Panc1 (cell line): ENCODE results near the gene SYCP3. TPM values are rescaled to one million over a fixed set of nuclear protein-coding genes. Genes with fewer than 3 reads are reported as not detected.

Experiments
- ATAC-seq: fragments of 200-7000 bp; cut with Tn5 transposase; 2 replicates; pipeline ENCODE4 v1.9.1; 2020; ENCODE audit warnings: mild to moderate bottlenecking, moderate library complexity
- BruUV-seq: library from RNA; stranded (reverse); fragments of 400-500 nt; replicated peaks from 2 replicates; lab custom pipeline; 2021; lab: Mats Ljungman, UMichigan
- CTCF ChIA-PET: fragments of 300-600 bp; sonication (Branson Sonifier 250); formaldehyde crosslinking; loops from one replicate; lab custom pipeline; 2022; ENCODE audit warnings: antibody characterized with exemption; lab: Charles Lee
- POLR2A ChIA-PET: fragments of 300-600 bp; sonication (Branson Sonifier 250); formaldehyde crosslinking; loops from one replicate; lab custom pipeline; 2022; ENCODE audit warnings: antibody characterized with exemption; lab: Charles Lee
- DNase-seq: peaks from one replicate; pipeline ENCODE4 v3.0.0-alpha.2; 2010; ENCODE audit warnings: low read depth, low spot score
- H3K27ac ChIP-seq: 2 replicates; pipeline ENCODE4 v1.5.1; 2011; ENCODE audit warnings: mild to moderate bottlenecking, low read length, inconsistent platforms
- H3K27me3 ChIP-seq: fragments of 200-500 bp; sonication (Bioruptor generic); 2 replicates; pipeline ENCODE4 v1.6.0; 2014; ENCODE audit warnings: low read length, inconsistent platforms; ENCODE audit not compliant: control insufficient read depth, insufficient read depth
- H3K36me3 ChIP-seq: fragments of 200-500 bp; sonication (Bioruptor generic); 2 replicates; pipeline ENCODE4 v1.5.1; 2014; ENCODE audit warnings: inconsistent platforms, mild to moderate bottlenecking, low read length, moderate library complexity; ENCODE audit not compliant: control insufficient read depth, insufficient read depth
- H3K4me1 ChIP-seq: 2 replicates; pipeline ENCODE4 v1.5.1; 2011; ENCODE audit warnings: inconsistent platforms, mild to moderate bottlenecking, low read length, moderate library complexity; ENCODE audit not compliant: control insufficient read depth, insufficient read depth
- H3K4me3 ChIP-seq, 2 experiments: 2 replicates each; pipeline ENCODE4 v1.5.1; 2011 to 2012; ENCODE audit warnings: low read depth in 2 of 2, low read length in 2 of 2, mild to moderate bottlenecking in 2 of 2, inconsistent platforms in 1 of 2, moderate library complexity in 1 of 2
- H3K9me3 ChIP-seq: fragments of 200-500 bp; sonication (Bioruptor generic); 2 replicates; pipeline ENCODE4 v1.5.1; 2014; ENCODE audit warnings: low read depth, mild to moderate bottlenecking, inconsistent platforms, low read length, moderate library complexity; ENCODE audit not compliant: control insufficient read depth, insufficient read depth
- POLR2AphosphoS5 ChIP-seq: IDR thresholded peaks from 2 replicates; pipeline ENCODE4 v1.6.1; 2012; ENCODE audit warnings: mild to moderate bottlenecking, low read depth, low read length, moderate library complexity
- REST ChIP-seq, 2 experiments: IDR thresholded peaks; 2 replicates each; pipeline ENCODE4 v1.6.1; 2011 to 2012; ENCODE audit warnings: low read depth in 2 of 2, control low read depth in 1 of 2, low read length in 1 of 2, mild to moderate bottlenecking in 1 of 2, moderate library complexity in 1 of 2; ENCODE audit not compliant: insufficient read depth in 1 of 2
- SIN3A ChIP-seq: IDR thresholded peaks from 2 replicates; pipeline ENCODE4 v1.6.1; 2012; ENCODE audit warnings: low read depth, mild to moderate bottlenecking, low read length, moderate library complexity, borderline replicate concordance; ENCODE audit not compliant: insufficient read depth
- TCF7L2 ChIP-seq: IDR thresholded peaks from 2 replicates; pipeline ENCODE4 v1.6.1; 2011; ENCODE audit warnings: mild to moderate bottlenecking, low read depth, low read length, inconsistent platforms
- in situ Hi-C: cut with HindIII; loops from 2 replicates; pipeline ENCODE4 v1.10.0; 2016; ENCODE audit warnings: low sequenced_read_pairs, low pct_unique_long_range_greater_than_20kb
- intact Hi-C: fragments of 100-400 bp; cut with micrococcal nuclease; formaldehyde crosslinking; loops from one replicate; pipeline ENCODE4 v1.10.0; 2022; ENCODE audit not compliant: unreplicated experiment
- total RNA-seq: library from RNA; stranded (reverse); gene quantifications from one replicate; pipeline ENCODE4 v1.2.1, GENCODE V29; 2021; ENCODE audit not compliant: unreplicated experiment
- TF ChIP-seq, protein P1 (sequence below): fragments of 450-650 bp; IDR thresholded peaks from 2 replicates; pipeline ENCODE4 v1.5.1; 2017; ENCODE audit warnings: mild to moderate bottlenecking

The SYCP3 gene
- total RNA-seq, 1 experiment from 2014 or later: not detected

- BruUV-seq: no TSS peak
- DNase-seq (no peak), ATAC-seq (no peak)
- H3K4me1 ChIP-seq: no peaks in the 10 kb centered on the region
- ChIA-PET CTCF (no interaction called here), POLR2A (no interaction called here)
- in situ Hi-C loops (no loop called here), intact Hi-C loops (no loop called here)
- TF ChIP-seq, protein P1, sequence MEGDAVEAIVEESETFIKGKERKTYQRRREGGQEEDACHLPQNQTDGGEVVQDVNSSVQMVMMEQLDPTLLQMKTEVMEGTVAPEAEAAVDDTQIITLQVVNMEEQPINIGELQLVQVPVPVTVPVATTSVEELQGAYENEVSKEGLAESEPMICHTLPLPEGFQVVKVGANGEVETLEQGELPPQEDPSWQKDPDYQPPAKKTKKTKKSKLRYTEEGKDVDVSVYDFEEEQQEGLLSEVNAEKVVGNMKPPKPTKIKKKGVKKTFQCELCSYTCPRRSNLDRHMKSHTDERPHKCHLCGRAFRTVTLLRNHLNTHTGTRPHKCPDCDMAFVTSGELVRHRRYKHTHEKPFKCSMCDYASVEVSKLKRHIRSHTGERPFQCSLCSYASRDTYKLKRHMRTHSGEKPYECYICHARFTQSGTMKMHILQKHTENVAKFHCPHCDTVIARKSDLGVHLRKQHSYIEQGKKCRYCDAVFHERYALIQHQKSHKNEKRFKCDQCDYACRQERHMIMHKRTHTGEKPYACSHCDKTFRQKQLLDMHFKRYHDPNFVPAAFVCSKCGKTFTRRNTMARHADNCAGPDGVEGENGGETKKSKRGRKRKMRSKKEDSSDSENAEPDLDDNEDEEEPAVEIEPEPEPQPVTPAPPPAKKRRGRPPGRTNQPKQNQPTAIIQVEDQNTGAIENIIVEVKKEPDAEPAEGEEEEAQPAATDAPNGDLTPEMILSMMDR: no peak
- TF ChIP-seq REST (IDR thresholded peaks at IDR 0.05; ENCODE audit: insufficient read depth in 1 of 2, low read depth in 2 of 2, low read length in 1 of 2) (no peak), SIN3A (no peak), TCF7L2 (no peak), POLR2AphosphoS5 (no peak)
- H3K27ac ChIP-seq: no peak overlapping the region
- H3K9me3 ChIP-seq: no peaks in the 10 kb centered on the region
- H3K36me3 ChIP-seq: no peaks in the 10 kb centered on the region; the same call in 1 of the 2 replicates
- H3K27me3 ChIP-seq: no peaks in the 10 kb centered on the region
- H3K4me3 ChIP-seq: no peak overlapping the region
Observed at GRCh38 chr12:101749657-101750056, 10.4 kb upstream of the SYCP3 start.

- no peak for ATAC-seq
- H3K27me3 ChIP-seq: no peaks in the 10 kb centered on the region
- TF ChIP-seq, protein P1: no peak
- TF ChIP-seq SIN3A (no peak), REST (IDR thresholded peaks at IDR 0.05; ENCODE audit: insufficient read depth in 1 of 2, low read depth in 2 of 2, low read length in 1 of 2) (no peak), POLR2AphosphoS5 (no peak), TCF7L2 (no peak)
- H3K4me1 ChIP-seq: no peaks in the 10 kb centered on the region
- H3K9me3 ChIP-seq: no peaks in the 10 kb centered on the region
- no peak overlapping the region for H3K27ac ChIP-seq
- ChIA-PET POLR2A (no interaction called here), CTCF (no interaction called here)
- no peaks in the 10 kb centered on the region; the same call in 1 of the 2 replicates for H3K36me3 ChIP-seq
- no TSS peak for BruUV-seq
- H3K4me3 ChIP-seq: no peak overlapping the region
- DNase-seq: no peak
- in situ Hi-C loops (no loop called here), intact Hi-C loops (no loop called here)
Observed at GRCh38 chr12:101748907-101749306, 9.6 kb upstream of the SYCP3 start.
